Hepatocyte (in vitro differentiated cells): ENCODE measurements around the gene UBL3. TPM values are rescaled to one million over a fixed set of nuclear protein-coding genes. Genes with fewer than 3 reads are reported as not detected.

Experiments used
- DNase-seq: peaks from one replicate; pipeline ENCODE4 v3.0.0-alpha.2; 2016; ENCODE audit warnings: low spot score
- H2AFZ ChIP-seq: fragments of 200-600 bp; sonication (generic); 2 replicates; pipeline ENCODE4 v1.6.0; 2016; ENCODE audit warnings: antibody characterized with exemption, mild to moderate bottlenecking
- H3K27ac ChIP-seq: fragments of 200-600 bp; sonication (generic); 2 replicates; pipeline ENCODE4 v1.5.1; 2016; ENCODE audit warnings: mild to moderate bottlenecking
- H3K27me3 ChIP-seq: fragments of 200-600 bp; sonication (generic); 2 replicates; pipeline ENCODE4 v1.6.1; 2016
- H3K36me3 ChIP-seq: fragments of 200-600 bp; sonication (generic); replicated peaks from 2 replicates; pipeline ENCODE4 v1.5.1; 2016; ENCODE audit warnings: low read depth; ENCODE audit not compliant: insufficient read depth
- H3K4me1 ChIP-seq: fragments of 200-600 bp; sonication (generic); 2 replicates; pipeline ENCODE4 v1.5.1; 2016; ENCODE audit warnings: mild to moderate bottlenecking, moderate library complexity; ENCODE audit not compliant: insufficient read depth
- H3K4me2 ChIP-seq: fragments of 200-600 bp; sonication (generic); 2 replicates; pipeline ENCODE4 v1.6.0; 2016
- H3K4me3 ChIP-seq: fragments of 200-600 bp; sonication (generic); 2 replicates; pipeline ENCODE4 v1.5.1; 2016; ENCODE audit warnings: mild to moderate bottlenecking
- H3K79me2 ChIP-seq: fragments of 200-600 bp; sonication (generic); 2 replicates; pipeline ENCODE4 v1.6.0; 2017; ENCODE audit warnings: mild to moderate bottlenecking
- H3K9me2 ChIP-seq: fragments of 200-600 bp; sonication (generic); replicated peaks from 2 replicates; pipeline ENCODE4 v1.6.0; 2017; ENCODE audit warnings: mild to moderate bottlenecking; ENCODE audit not compliant: insufficient read depth
- H3K9me3 ChIP-seq: fragments of 200-600 bp; sonication (generic); 2 replicates; pipeline ENCODE4 v1.5.1; 2016; ENCODE audit warnings: low read depth, mild to moderate bottlenecking
- H4K20me1 ChIP-seq: fragments of 200-600 bp; sonication (generic); 2 replicates; pipeline ENCODE4 v1.6.0; 2016; ENCODE audit warnings: mild to moderate bottlenecking; ENCODE audit not compliant: insufficient read depth, poor library complexity, severe bottlenecking
- EZH2 ChIP-seq: fragments of 200-600 bp; sonication (generic); IDR thresholded peaks from 2 replicates; pipeline ENCODE4 v1.6.1; 2016; ENCODE audit warnings: antibody characterized with exemption, mild to moderate bottlenecking, borderline replicate concordance
- EZH2phosphoT487 ChIP-seq: fragments of 200-600 bp; sonication (generic); IDR thresholded peaks from one replicate; pipeline ENCODE4 v1.6.1; 2018; ENCODE audit warnings: antibody characterized with exemption, mild to moderate bottlenecking, low read depth, moderate library complexity; ENCODE audit not compliant: unreplicated experiment, severe bottlenecking
- WGBS: methylation state at CpG from one replicate; pipeline ENCODE4 v1.1.6; 2016; ENCODE audit warnings: low lambda C conversion rate; ENCODE audit errors: missing lambda C conversion rate; 5-methylcytosine and 5-hydroxymethylcytosine counted together
- polyA plus RNA-seq: library from polyadenylated mRNA; unstranded; fragments of >200 nt; fragmentation: Nextera tagmentation; extraction: Ambion mirVana; gene quantifications from 2 replicates; pipeline ENCODE4 v1.2.1, GENCODE V29; 2016
- total RNA-seq: library from RNA; depleted of rRNA; stranded (reverse); fragments of >200 nt; gene quantifications from 2 replicates; pipeline ENCODE4 v1.2.3, GENCODE V29; 2014
- TF ChIP-seq, protein P1 (sequence below): fragments of 200-600 bp; sonication (generic); IDR thresholded peaks from 2 replicates; pipeline ENCODE4 v1.5.1; 2016; ENCODE audit warnings: antibody characterized with exemption, mild to moderate bottlenecking; ENCODE audit not compliant: poor library complexity

Gene UBL3
- total and polyA plus RNA-seq, 2 experiments from 2014 or later = 27.7 to 58.6 TPM

DNA sequence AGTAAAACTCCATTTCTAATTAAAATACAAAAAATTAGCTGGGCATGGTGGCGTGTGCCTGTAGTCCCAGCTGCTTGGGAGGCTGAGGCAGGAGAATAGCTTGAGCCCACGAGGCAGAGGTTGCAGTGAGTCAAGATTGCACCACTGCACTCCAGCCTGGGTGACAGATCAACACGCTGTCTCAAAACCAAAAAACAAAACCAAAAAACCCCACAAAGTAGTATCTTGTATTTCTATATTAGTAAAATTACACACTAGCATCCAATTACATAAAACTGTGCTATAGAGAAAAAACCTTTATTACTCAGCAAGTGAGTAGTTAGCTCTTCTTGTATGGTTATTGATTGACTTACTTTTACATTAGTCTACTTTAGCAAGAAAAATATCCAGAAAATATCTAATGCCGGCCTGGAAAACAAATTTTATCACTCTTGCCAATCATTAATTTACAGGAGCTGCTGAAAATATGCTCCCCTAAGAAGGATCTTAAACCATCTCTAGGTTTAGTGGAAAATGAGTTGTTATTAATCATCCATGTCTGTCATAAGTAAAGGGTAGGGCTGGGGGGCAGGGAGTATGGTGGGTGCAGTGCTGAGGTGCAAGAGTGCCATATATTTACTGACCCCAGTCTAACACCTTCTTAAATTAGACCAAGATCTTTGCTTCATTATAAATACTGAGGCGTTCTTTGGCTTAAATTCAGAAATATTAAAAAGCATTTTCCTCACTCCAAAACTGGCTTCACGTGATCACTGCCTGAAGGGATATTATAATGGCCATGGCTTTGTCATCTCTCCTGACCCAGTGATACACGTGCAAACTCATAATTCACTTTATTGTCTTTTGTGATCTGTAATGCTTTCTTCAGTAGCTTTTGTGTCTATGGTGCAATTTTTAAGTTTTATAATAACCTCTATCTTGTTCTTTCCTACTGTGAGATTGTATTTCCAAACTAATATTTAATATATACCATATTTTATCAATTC is 44.1 kb downstream of the UBL3 start:
- no peak overlapping the region for H3K27ac ChIP-seq
- H4K20me1 ChIP-seq = peaks cover 55% of the 10 kb centered on the region
- H3K4me1 ChIP-seq = peaks cover 9% of the 10 kb centered on the region
- H3K4me2 ChIP-seq = no peak overlapping the region
- WGBS = 94% methylated on average over 7 of the region's 7 CpGs
- DNase-seq = no peak
- H2AFZ ChIP-seq = no peak overlapping the region
- H3K9me2 ChIP-seq = no peaks in the 10 kb centered on the region
- H3K27me3 ChIP-seq = no peaks in the 10 kb centered on the region
- peaks cover 98% of the 10 kb centered on the region for H3K79me2 ChIP-seq
- H3K36me3 ChIP-seq = no peaks in the 10 kb centered on the region
- no peak overlapping the region for H3K4me3 ChIP-seq
- TF ChIP-seq, protein P1, sequence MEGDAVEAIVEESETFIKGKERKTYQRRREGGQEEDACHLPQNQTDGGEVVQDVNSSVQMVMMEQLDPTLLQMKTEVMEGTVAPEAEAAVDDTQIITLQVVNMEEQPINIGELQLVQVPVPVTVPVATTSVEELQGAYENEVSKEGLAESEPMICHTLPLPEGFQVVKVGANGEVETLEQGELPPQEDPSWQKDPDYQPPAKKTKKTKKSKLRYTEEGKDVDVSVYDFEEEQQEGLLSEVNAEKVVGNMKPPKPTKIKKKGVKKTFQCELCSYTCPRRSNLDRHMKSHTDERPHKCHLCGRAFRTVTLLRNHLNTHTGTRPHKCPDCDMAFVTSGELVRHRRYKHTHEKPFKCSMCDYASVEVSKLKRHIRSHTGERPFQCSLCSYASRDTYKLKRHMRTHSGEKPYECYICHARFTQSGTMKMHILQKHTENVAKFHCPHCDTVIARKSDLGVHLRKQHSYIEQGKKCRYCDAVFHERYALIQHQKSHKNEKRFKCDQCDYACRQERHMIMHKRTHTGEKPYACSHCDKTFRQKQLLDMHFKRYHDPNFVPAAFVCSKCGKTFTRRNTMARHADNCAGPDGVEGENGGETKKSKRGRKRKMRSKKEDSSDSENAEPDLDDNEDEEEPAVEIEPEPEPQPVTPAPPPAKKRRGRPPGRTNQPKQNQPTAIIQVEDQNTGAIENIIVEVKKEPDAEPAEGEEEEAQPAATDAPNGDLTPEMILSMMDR = no peak
- TF ChIP-seq EZH2 (no peak), EZH2phosphoT487 (no peak)
- H3K9me3 ChIP-seq = no peaks in the 10 kb centered on the region

DNA sequence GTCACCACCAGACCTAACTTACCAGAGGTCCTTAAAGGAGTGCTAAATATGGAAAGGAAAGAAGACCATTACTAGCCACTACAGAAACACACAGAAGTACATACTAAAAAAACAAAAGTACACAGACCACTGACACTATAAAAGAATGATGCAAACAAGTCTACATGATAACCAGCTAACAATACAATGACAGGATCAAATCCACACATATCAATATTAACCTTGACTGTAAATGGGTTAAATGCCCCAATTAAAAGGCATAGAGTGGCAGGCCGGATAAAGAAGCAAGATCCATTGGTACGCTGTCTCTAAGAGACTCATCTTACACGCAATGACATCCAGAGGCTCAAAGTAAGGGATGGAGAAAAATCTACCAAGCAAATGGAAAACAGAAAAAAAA is 47.2 kb downstream of the UBL3 start:
- H3K27ac ChIP-seq = no peak overlapping the region
- H3K79me2 ChIP-seq = peaks cover 100% of the 10 kb centered on the region
- H2AFZ ChIP-seq = no peak overlapping the region
- H4K20me1 ChIP-seq = peaks cover 42% of the 10 kb centered on the region
- no peak overlapping the region for H3K4me3 ChIP-seq
- no peak for DNase-seq
- no peak for TF ChIP-seq EZH2phosphoT487
- TF ChIP-seq EZH2 = no peak
- H3K27me3 ChIP-seq = no peaks in the 10 kb centered on the region
- no peaks in the 10 kb centered on the region for H3K9me3 ChIP-seq
- H3K9me2 ChIP-seq = no peaks in the 10 kb centered on the region
- 99% methylated on average over 3 of the region's 3 CpGs for WGBS
- H3K4me2 ChIP-seq = no peak overlapping the region
- H3K4me1 ChIP-seq = no peaks in the 10 kb centered on the region
- no peaks in the 10 kb centered on the region for H3K36me3 ChIP-seq

DNA sequence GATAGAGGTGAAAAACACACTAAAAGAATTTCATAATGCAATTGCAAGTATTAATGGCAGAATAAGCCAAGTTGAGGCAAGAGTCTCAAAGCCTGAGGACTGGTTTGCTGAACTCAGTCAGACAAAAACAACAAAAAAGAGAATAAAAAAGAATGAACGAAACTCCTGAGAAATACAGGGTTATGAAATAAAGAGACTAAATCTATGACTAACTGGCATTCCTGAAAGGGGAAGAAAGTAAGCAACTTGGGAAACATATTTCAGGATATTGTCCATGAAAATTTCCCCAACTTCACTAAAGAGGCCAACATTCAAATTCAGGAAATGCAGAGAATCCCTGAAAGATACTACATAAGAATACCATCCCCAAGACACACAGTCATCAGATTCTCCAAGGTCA is 47.8 kb downstream of the UBL3 start:
- no peaks in the 10 kb centered on the region for H3K9me3 ChIP-seq
- WGBS = 100% methylated on average over 1 of the region's 1 CpG
- peaks cover 100% of the 10 kb centered on the region for H3K79me2 ChIP-seq
- no peak overlapping the region for H3K4me2 ChIP-seq
- peaks cover 40% of the 10 kb centered on the region for H4K20me1 ChIP-seq
- H3K27me3 ChIP-seq = no peaks in the 10 kb centered on the region
- H3K9me2 ChIP-seq = no peaks in the 10 kb centered on the region
- TF ChIP-seq EZH2phosphoT487 (no peak), EZH2 (no peak)
- TF ChIP-seq, protein P1 = no peak
- no peaks in the 10 kb centered on the region for H3K36me3 ChIP-seq
- H3K27ac ChIP-seq = no peak overlapping the region
- no peak overlapping the region for H2AFZ ChIP-seq
- DNase-seq = no peak
- H3K4me1 ChIP-seq = no peaks in the 10 kb centered on the region
- no peak overlapping the region for H3K4me3 ChIP-seq

DNA sequence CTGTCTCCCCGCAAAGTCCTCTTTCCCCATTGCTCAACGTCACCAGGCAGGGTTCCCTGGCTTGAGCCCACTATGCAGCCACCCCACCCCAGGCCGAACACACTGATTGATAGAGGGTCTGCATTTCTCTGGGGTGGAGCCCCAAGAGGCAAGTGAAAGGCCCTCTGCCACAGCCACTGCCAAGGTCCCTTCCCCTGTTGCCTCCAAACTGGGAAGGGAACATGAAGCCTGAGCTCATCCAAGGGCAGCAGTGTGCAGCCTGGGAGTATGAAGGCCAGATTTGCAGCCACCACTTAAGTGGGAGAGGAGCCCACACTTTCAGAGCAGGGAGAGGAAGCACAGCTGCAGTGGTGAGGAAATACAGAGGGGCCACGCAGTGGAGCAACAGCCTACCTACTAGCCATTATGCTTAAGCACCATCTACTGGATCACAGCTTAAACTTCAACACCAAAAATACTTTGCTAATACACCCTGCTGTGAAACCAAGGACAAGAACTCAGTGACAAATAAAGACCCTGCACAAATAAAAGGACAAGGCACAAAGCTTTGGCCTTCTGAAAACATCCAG is 48.6 kb downstream of the UBL3 start:
- Histone ChIP-seq H3K4me1 (no peaks in the 10 kb centered on the region), H3K4me2 (no peak overlapping the region), H3K27ac (no peak overlapping the region), H3K79me2 (peaks cover 100% of the 10 kb centered on the region), H3K36me3 (no peaks in the 10 kb centered on the region), H2AFZ (no peak overlapping the region), H3K9me3 (no peaks in the 10 kb centered on the region), H3K4me3 (no peak overlapping the region), H3K27me3 (no peaks in the 10 kb centered on the region), H4K20me1 (peaks cover 39% of the 10 kb centered on the region), H3K9me2 (no peaks in the 10 kb centered on the region)
- DNase-seq = no peak
- TF ChIP-seq EZH2phosphoT487 = no peak
- TF ChIP-seq, protein P1 = no peak
- TF ChIP-seq EZH2 = no peak
- WGBS = 92% methylated on average over 4 of the region's 4 CpGs
